OCI-LY3 (cell line): ENCODE results near the gene SLC66A2.

Experiments
- H2AFZ ChIP-seq: fragments of 200-600, 300-600 bp; shearing (Covaris generic); 2 replicates; pipeline ENCODE4 v1.6.0; 2014; ENCODE audit warnings: antibody characterized with exemption, low read depth, low read length
- H3K27ac ChIP-seq: fragments of 200-600, 300-600 bp; sonication (generic); 2 replicates; pipeline ENCODE4 v1.5.1; 2014; ENCODE audit warnings: mild to moderate bottlenecking, low read length, moderate library complexity, mixed read lengths
- H3K27me3 ChIP-seq: fragments of 200-600, 300-600 bp; sonication (generic); 2 replicates; pipeline ENCODE4 v1.6.1; 2014; ENCODE audit warnings: low read depth, low read length, mixed read lengths
- H3K36me3 ChIP-seq: fragments of 200-600, 300-600 bp; sonication (generic); replicated peaks from 2 replicates; pipeline ENCODE3; 2014; ENCODE audit warnings: low read depth, low read length, mixed read lengths
- H3K4me1 ChIP-seq: fragments of 300-600, 200-600 bp; sonication (generic); 2 replicates; pipeline ENCODE4 v1.6.1; 2014; ENCODE audit warnings: low read length, mixed read lengths
- H3K4me2 ChIP-seq: fragments of 200-600, 300-600 bp; sonication (generic); 2 replicates; pipeline ENCODE4 v1.6.1; 2014; ENCODE audit warnings: low read length, mixed read lengths
- H3K4me3 ChIP-seq: fragments of 300-600, 200-600 bp; sonication (generic); 2 replicates; pipeline ENCODE4 v1.5.1; 2014; ENCODE audit warnings: antibody characterized with exemption, mild to moderate bottlenecking, low read length, moderate library complexity
- H3K79me2 ChIP-seq: fragments of 300-600, 200-600 bp; shearing (Covaris generic); 2 replicates; pipeline ENCODE4 v1.6.1; 2014; ENCODE audit warnings: mild to moderate bottlenecking, low read length, mixed read lengths
- H3K9ac ChIP-seq: fragments of 300-600, 200-600 bp; shearing (Covaris generic); 2 replicates; pipeline ENCODE4 v1.6.0; 2014; ENCODE audit warnings: mild to moderate bottlenecking, low read length, moderate library complexity
- H3K9me3 ChIP-seq: fragments of 200-600, 300-600 bp; shearing (Covaris generic); 2 replicates; pipeline ENCODE4 v1.6.1; 2014; ENCODE audit warnings: low read length, mixed read lengths; ENCODE audit not compliant: insufficient read depth
- H4K20me1 ChIP-seq: fragments of 200-600, 300-600 bp; sonication (generic); 2 replicates; pipeline ENCODE4 v1.6.1; 2016; ENCODE audit warnings: low read length, mixed read lengths; ENCODE audit not compliant: insufficient read depth
- EZH2phosphoT487 ChIP-seq: fragments of 200-600 bp; shearing (Covaris generic); IDR thresholded peaks from 2 replicates; pipeline ENCODE4 v1.6.1; 2018; ENCODE audit warnings: antibody characterized with exemption, mixed run types, low read depth
- TF ChIP-seq, protein P1 (sequence below): fragments of 200-600, 300-600 bp; sonication (generic); IDR thresholded peaks from 2 replicates; pipeline ENCODE4 v1.5.1; 2014; ENCODE audit warnings: antibody characterized with exemption, low read length, low read depth

The SLC66A2 gene

DNA sequence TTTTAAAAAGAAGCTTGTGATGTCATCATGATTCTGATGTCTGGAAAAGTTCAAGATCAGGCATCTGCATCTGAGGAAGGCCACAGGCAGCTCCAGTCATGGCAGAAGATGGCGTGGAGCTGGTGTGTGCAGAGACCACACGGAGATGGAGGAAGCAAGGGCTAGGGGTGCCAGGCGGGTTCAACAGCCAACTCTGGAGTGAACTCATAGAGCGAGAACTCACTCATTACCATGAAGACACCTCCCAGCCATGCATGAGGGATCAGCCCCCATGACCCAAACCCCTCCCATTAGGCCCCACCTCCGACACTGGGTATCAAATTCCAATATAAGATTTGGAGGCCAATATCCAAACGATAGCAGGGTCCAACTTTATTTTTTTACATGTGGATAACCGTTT is 92.1 kb downstream of the SLC66A2 start:
- no peak overlapping the region for H2AFZ ChIP-seq
- H3K27ac ChIP-seq = no peak overlapping the region
- no peaks in the 10 kb centered on the region for H3K79me2 ChIP-seq
- peaks cover 12% of the 10 kb centered on the region for H3K9me3 ChIP-seq
- no peak overlapping the region for H3K4me2 ChIP-seq
- no peak overlapping the region for H3K4me3 ChIP-seq
- H3K9ac ChIP-seq = no peak overlapping the region
- TF ChIP-seq, protein P1, sequence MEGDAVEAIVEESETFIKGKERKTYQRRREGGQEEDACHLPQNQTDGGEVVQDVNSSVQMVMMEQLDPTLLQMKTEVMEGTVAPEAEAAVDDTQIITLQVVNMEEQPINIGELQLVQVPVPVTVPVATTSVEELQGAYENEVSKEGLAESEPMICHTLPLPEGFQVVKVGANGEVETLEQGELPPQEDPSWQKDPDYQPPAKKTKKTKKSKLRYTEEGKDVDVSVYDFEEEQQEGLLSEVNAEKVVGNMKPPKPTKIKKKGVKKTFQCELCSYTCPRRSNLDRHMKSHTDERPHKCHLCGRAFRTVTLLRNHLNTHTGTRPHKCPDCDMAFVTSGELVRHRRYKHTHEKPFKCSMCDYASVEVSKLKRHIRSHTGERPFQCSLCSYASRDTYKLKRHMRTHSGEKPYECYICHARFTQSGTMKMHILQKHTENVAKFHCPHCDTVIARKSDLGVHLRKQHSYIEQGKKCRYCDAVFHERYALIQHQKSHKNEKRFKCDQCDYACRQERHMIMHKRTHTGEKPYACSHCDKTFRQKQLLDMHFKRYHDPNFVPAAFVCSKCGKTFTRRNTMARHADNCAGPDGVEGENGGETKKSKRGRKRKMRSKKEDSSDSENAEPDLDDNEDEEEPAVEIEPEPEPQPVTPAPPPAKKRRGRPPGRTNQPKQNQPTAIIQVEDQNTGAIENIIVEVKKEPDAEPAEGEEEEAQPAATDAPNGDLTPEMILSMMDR = no peak
- peaks cover 21% of the 10 kb centered on the region for H3K4me1 ChIP-seq
- H4K20me1 ChIP-seq = no peaks in the 10 kb centered on the region
- no peaks in the 10 kb centered on the region for H3K36me3 ChIP-seq
- H3K27me3 ChIP-seq = peaks cover 31% of the 10 kb centered on the region

DNA sequence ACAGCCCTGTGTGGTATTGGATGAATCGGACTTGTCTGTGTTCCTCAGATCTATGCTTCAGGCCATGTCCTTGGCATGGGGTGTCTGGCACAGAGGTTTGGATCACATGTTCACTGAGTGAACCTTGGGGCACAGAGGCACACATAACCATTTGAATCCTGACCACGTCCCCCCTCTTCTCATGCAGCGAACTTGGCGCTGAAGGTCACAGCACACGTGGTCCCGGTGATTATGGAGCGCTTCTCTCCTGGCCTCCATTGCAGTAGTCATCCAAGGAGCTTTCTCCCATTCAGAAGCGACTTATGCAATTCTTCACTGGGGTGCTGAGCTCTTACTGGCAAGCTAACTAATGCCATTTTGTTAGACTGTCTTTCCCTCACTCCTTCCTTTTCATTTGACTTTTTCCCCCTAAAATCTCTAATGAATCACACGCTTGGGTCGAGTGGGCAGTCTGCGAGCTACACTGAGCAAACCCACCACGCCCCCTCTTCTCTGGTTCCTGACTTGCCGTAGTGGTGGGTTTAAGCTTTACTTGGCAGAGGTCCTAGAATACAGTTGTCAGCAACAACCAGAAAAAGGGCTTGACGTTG is 94.3 kb downstream of the SLC66A2 start:
- no peaks in the 10 kb centered on the region for H4K20me1 ChIP-seq
- H3K79me2 ChIP-seq = no peaks in the 10 kb centered on the region
- H3K4me2 ChIP-seq = no peak overlapping the region
- peaks cover 28% of the 10 kb centered on the region for H3K27me3 ChIP-seq
- H2AFZ ChIP-seq = no peak overlapping the region
- TF ChIP-seq, protein P1 = no peak
- no peak for TF ChIP-seq EZH2phosphoT487
- H3K9me3 ChIP-seq = peaks cover 8% of the 10 kb centered on the region
- no peak overlapping the region for H3K9ac ChIP-seq
- H3K27ac ChIP-seq = no peak overlapping the region
- no peaks in the 10 kb centered on the region for H3K36me3 ChIP-seq
- H3K4me1 ChIP-seq = peaks cover 21% of the 10 kb centered on the region
- no peak overlapping the region for H3K4me3 ChIP-seq

DNA sequence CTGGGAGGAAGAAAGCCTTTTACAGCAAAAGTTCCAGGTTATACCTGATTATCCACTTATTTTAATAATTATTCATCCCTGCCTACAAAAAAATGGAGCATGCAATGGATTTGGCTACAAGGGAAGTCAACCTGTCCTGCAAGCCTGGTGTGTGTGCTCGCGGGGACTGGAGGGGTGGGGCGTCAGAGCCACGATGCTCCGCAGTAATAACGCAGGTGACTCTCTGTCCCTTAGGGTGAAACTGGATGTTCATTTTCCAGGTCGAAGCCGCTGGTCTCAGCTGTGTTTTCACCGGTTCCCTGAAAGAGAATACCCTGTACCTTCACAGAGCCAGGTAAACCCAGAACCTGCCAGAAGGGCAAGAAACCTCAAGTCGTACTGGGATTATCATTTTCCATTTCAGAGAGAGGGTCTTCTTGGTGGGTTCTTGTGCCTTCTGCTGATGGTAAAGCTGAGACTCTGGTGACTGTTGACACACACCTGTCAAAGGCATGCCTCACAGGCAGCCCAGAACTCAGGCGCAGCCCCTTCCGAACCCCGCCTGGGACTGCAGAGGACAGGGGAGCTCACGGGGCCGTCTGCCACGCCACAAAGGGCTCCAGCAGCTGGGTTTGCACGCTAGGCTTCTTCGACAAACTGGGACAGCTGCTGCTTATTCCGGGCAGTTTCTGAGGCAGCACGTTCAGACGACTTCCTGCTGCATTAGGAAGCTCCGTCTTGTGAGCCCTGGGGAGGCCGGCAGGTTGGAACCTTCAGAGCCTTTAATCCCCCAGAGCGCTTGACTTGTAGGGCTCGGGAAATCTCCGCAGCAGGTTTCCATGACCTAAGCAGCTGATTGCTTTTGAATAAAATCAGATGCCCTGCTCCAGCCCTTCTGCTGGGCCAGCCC is 95.1 kb downstream of the SLC66A2 start:
- peak overlapping the region; percentile 91 for H3K4me2 ChIP-seq
- peak overlapping the region; percentile 74 for H3K4me3 ChIP-seq
- H4K20me1 ChIP-seq = no peaks in the 10 kb centered on the region
- H3K4me1 ChIP-seq = peaks cover 21% of the 10 kb centered on the region
- H3K36me3 ChIP-seq = no peaks in the 10 kb centered on the region
- H3K79me2 ChIP-seq = no peaks in the 10 kb centered on the region
- H3K9ac ChIP-seq = peak overlapping the region; percentile 42
- TF ChIP-seq, protein P1 = no peak
- no peak for TF ChIP-seq EZH2phosphoT487
- H3K27me3 ChIP-seq = peaks cover 21% of the 10 kb centered on the region
- H2AFZ ChIP-seq = peak overlapping the region; percentile 70
- peaks cover under 1% of the 10 kb centered on the region; the same call in 1 of the 2 replicates for H3K9me3 ChIP-seq
- no peak overlapping the region for H3K27ac ChIP-seq

DNA sequence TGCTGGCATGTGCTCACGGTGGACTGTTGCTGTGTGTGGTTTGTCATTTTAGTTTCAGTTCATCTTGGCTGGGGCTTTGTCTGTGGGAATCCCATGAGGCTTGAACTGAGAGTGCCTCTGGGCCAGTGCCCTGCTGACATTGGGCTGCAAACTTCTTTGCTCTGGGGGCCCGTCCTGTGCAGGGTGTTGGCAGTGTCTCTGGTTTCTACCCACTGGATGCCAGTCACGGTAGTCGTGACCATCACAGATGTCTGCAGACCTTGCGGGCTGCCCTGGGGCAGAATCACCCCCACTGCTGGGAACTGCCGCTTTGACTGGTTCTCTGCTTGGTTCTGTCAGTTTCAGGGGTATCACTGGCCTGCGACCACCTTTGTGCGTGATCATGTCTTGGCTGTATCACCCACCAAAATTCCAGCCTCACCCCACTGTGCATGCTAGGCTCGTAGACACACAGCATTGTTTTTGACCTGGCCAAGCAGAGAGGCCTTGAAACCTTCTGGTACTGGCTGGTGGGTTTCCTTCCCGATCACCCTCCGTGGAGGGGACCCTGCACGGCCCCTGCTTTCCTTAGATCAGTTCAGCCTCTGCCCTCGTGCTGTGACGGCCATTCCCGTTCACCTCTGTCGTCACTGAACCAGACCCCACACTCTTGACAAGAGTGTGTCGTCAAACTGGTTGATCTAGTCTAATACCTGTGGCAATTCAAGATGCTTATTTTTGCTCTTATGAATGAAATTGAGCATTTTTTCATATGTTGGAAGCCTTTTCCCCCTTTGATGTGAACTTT is 96.1 kb downstream of the SLC66A2 start:
- no peaks in the 10 kb centered on the region for H3K79me2 ChIP-seq
- TF ChIP-seq, protein P1 = no peak
- no peak for TF ChIP-seq EZH2phosphoT487
- H3K4me1 ChIP-seq = peaks cover 21% of the 10 kb centered on the region
- no peaks in the 10 kb centered on the region for H3K36me3 ChIP-seq
- no peaks in the 10 kb centered on the region for H3K9me3 ChIP-seq
- H3K4me2 ChIP-seq = peak overlapping the region; percentile 61
- no peak overlapping the region for H2AFZ ChIP-seq
- H4K20me1 ChIP-seq = no peaks in the 10 kb centered on the region
- peak overlapping the region; percentile 37 for H3K4me3 ChIP-seq
- H3K9ac ChIP-seq = no peak overlapping the region
- H3K27ac ChIP-seq = no peak overlapping the region
- peaks cover 14% of the 10 kb centered on the region; the same call in 1 of the 2 replicates for H3K27me3 ChIP-seq
